SK-N-SH (cell line): ENCODE measurements around the gene ARMH3. TPM values are rescaled to one million over a fixed set of nuclear protein-coding genes. Genes with fewer than 3 reads are reported as not detected.

Experiments
- CTCF ChIA-PET: fragments of 300-600, 350-600 bp; formaldehyde crosslinking; extraction: SDS; loops from one replicate; lab custom pipeline; 2021; lab: Yijun Ruan, JAX
- POLR2A ChIA-PET: fragments of 350-600 bp; sonication (Branson Sonifier 250); formaldehyde crosslinking; extraction: SDS; loops from one replicate; lab custom pipeline; 2020; ENCODE audit warnings: antibody characterized with exemption, inconsistent platforms; lab: Yijun Ruan, JAX
- DNase-seq: peaks from one replicate; pipeline ENCODE4 v3.0.0; 2012
- H2AFZ ChIP-seq: fragments of 200-600 bp; sonication (generic); 2 replicates; pipeline ENCODE4 v1.8.1; 2016; ENCODE audit warnings: antibody characterized with exemption, mild to moderate bottlenecking, low read depth
- H3F3A ChIP-seq: fragments of 200-600 bp; sonication (generic); replicated peaks from 2 replicates; pipeline ENCODE3; 2016; ENCODE audit warnings: antibody characterized with exemption, mild to moderate bottlenecking; ENCODE audit not compliant: insufficient read depth
- H3K27ac ChIP-seq, 2 experiments: fragments of 200-500 bp in 1 of 2; fragments of 200-600 bp in 1 of 2; sonication (Bioruptor generic) in 1 of 2; sonication (generic), shearing (Covaris generic) in 1 of 2; 2 replicates each; pipeline versions ENCODE4 v1.5.1 to v1.6.1; 2014 to 2016; ENCODE audit warnings: low read depth in 2 of 2, inconsistent platforms in 1 of 2, low read length in 1 of 2, mild to moderate bottlenecking in 1 of 2, mixed read lengths in 1 of 2
- H3K27me3 ChIP-seq: fragments of 200-600 bp; sonication (generic), shearing (Covaris generic); 2 replicates; pipeline ENCODE4 v1.6.1; 2016; ENCODE audit warnings: mixed run types; ENCODE audit not compliant: insufficient read depth
- H3K36me3 ChIP-seq, 2 experiments: fragments of 200-500 bp in 1 of 2; fragments of 200-600 bp in 1 of 2; sonication (Bioruptor generic) in 1 of 2; sonication (generic) in 1 of 2; replicated peaks in 1 of 2; 2 replicates each; pipeline versions ENCODE3 to v1.5.1; 2014 to 2016; ENCODE audit warnings: low read length in 1 of 2, mild to moderate bottlenecking in 1 of 2; ENCODE audit not compliant: insufficient read depth in 2 of 2, control insufficient read depth in 1 of 2
- H3K4me1 ChIP-seq, 2 experiments: fragments of 200-500 bp in 1 of 2; fragments of 200-600 bp in 1 of 2; sonication (Bioruptor generic) in 1 of 2; sonication (generic), shearing (Covaris generic) in 1 of 2; 2 replicates each; pipeline versions ENCODE4 v1.5.1 to v1.6.1; 2014 to 2016; ENCODE audit warnings: low read depth in 1 of 2, low read length in 1 of 2, mixed run types in 1 of 2; ENCODE audit not compliant: insufficient read depth in 2 of 2, control insufficient read depth in 1 of 2
- H3K4me2 ChIP-seq: fragments of 200-600 bp; sonication (generic), shearing (Covaris generic); 2 replicates; pipeline ENCODE4 v1.6.1; 2017; ENCODE audit warnings: mixed run types
- H3K4me3 ChIP-seq, 2 experiments: fragments of 200-500 bp in 1 of 2; fragments of 200-600 bp in 1 of 2; sonication (Bioruptor generic) in 1 of 2; sonication (generic), shearing (Covaris generic) in 1 of 2; 2 replicates each; pipeline versions ENCODE4 v1.5.1 to v1.8.1; 2014 to 2016; ENCODE audit warnings: low read depth in 2 of 2, inconsistent platforms in 1 of 2, low read length in 1 of 2, mild to moderate bottlenecking in 1 of 2, mixed read lengths in 1 of 2, moderate library complexity in 1 of 2
- H3K79me2 ChIP-seq: fragments of 200-600 bp; sonication (generic); 2 replicates; pipeline ENCODE4 v1.8.1; 2017; ENCODE audit warnings: mild to moderate bottlenecking; ENCODE audit not compliant: insufficient read depth
- H3K9ac ChIP-seq: fragments of 200-600 bp; sonication (generic); 2 replicates; pipeline ENCODE4 v1.6.1; 2017; ENCODE audit warnings: mixed run types
- H3K9me2 ChIP-seq: fragments of 200-600 bp; sonication (generic); 2 replicates; pipeline ENCODE4 v1.6.1; 2017; ENCODE audit warnings: mixed run types
- H3K9me3 ChIP-seq: fragments of 200-600 bp; sonication (generic); 2 replicates; pipeline ENCODE4 v1.6.1; 2017; ENCODE audit warnings: mixed run types, mild to moderate bottlenecking, moderate library complexity
- H4K20me1 ChIP-seq: fragments of 200-600 bp; sonication (generic); 2 replicates; pipeline ENCODE4 v1.6.1; 2017; ENCODE audit warnings: mild to moderate bottlenecking, mixed run types; ENCODE audit not compliant: insufficient read depth
- CHD2 ChIP-seq: fragments of 150-350 bp; IDR thresholded peaks from 2 replicates; pipeline ENCODE4 v1.6.1; 2018; ENCODE audit warnings: low read length; ENCODE audit not compliant: partially characterized antibody
- ELF1 ChIP-seq: IDR thresholded peaks from 2 replicates; pipeline ENCODE4 v1.4.0; 2012
- EP300 ChIP-seq, 2 experiments: IDR thresholded peaks; 2 replicates each; pipeline versions ENCODE4 v1.4.0 to v1.6.1; 2012; ENCODE audit warnings: borderline replicate concordance in 1 of 2, low read depth in 1 of 2, low read length in 1 of 2
- EZH2phosphoT487 ChIP-seq: fragments of 200-600 bp; sonication (generic); IDR thresholded peaks from 2 replicates; pipeline ENCODE4 v1.6.1; 2017; ENCODE audit warnings: low read depth, mixed run types, mild to moderate bottlenecking, antibody characterized with exemption, moderate library complexity, borderline replicate concordance
- GATA2 ChIP-seq: sonication (generic); formaldehyde crosslinking; IDR thresholded peaks from 2 replicates; pipeline ENCODE4 v1.5.0; 2020; ENCODE audit warnings: mild to moderate bottlenecking, missing genetic modification reagents
- IRF3 ChIP-seq: fragments of 150-350 bp; IDR thresholded peaks from 2 replicates; pipeline ENCODE4 v1.6.1; 2016; ENCODE audit warnings: mild to moderate bottlenecking, low read depth, low read length
- MXI1 ChIP-seq: IDR thresholded peaks from 2 replicates; pipeline ENCODE4 v1.6.1; 2012; ENCODE audit warnings: mild to moderate bottlenecking, low read depth, low read length, improper control_type of control experiment
- NFIC ChIP-seq: IDR thresholded peaks from 2 replicates; pipeline ENCODE4 v1.4.0; 2012; ENCODE audit warnings: borderline replicate concordance
- POLR2AphosphoS5 ChIP-seq: IDR thresholded peaks from 2 replicates; pipeline ENCODE4 v1.6.1; 2012; ENCODE audit warnings: low read depth, low read length
- RAD21 ChIP-seq: IDR thresholded peaks from 2 replicates; pipeline ENCODE4 v1.6.1; 2012; ENCODE audit warnings: mild to moderate bottlenecking, low read length
- RCOR1 ChIP-seq: fragments of 150-350 bp; IDR thresholded peaks from 2 replicates; pipeline ENCODE4 v1.6.1; 2017; ENCODE audit warnings: antibody characterized with exemption, low read length
- RFX5 ChIP-seq: IDR thresholded peaks from 2 replicates; pipeline ENCODE4 v1.6.1; 2012; ENCODE audit warnings: mild to moderate bottlenecking, improper control_type of control experiment, low read length
- SIN3A ChIP-seq: IDR thresholded peaks from 2 replicates; pipeline ENCODE4 v1.6.1; 2012; ENCODE audit warnings: low read depth, mild to moderate bottlenecking, low read length, moderate library complexity, borderline replicate concordance
- SMC3 ChIP-seq: IDR thresholded peaks from 2 replicates; pipeline ENCODE4 v1.6.1; 2012; ENCODE audit warnings: low read depth, low read length, improper control_type of control experiment
- TAF1 ChIP-seq: IDR thresholded peaks from 2 replicates; pipeline ENCODE4 v1.6.1; 2012; ENCODE audit warnings: low read depth, mild to moderate bottlenecking, low read length, moderate library complexity, borderline replicate concordance
- TCF12 ChIP-seq: IDR thresholded peaks from 2 replicates; pipeline ENCODE4 v1.4.0; 2012
- YY1 ChIP-seq: IDR thresholded peaks from 2 replicates; pipeline ENCODE4 v1.4.0; 2012; ENCODE audit warnings: low read depth, mild to moderate bottlenecking
- WGBS: methylation state at CpG from one replicate; pipeline ENCODE4 v1.1.6; 2017; ENCODE audit warnings: low lambda C conversion rate; 5-methylcytosine and 5-hydroxymethylcytosine counted together
- polyA plus RNA-seq, 3 experiments: library from polyadenylated mRNA; depleted of rRNA; stranded (reverse); fragments of >200 nt; gene quantifications; 2 replicates each; pipeline ENCODE4 v1.2.3, GENCODE V29; 2012
- TF ChIP-seq, protein P1 (sequence below): fragments of 150-350 bp; IDR thresholded peaks from 2 replicates; pipeline ENCODE4 v1.6.1; 2017; ENCODE audit warnings: antibody characterized with exemption, low read length, low read depth, borderline replicate concordance
- TF ChIP-seq, protein P2 (sequence below): IDR thresholded peaks from 2 replicates; pipeline ENCODE4 v1.6.1; 2012; ENCODE audit warnings: mild to moderate bottlenecking, low read depth, low read length, moderate library complexity
- TF ChIP-seq, protein P3 (sequence below): IDR thresholded peaks from 2 replicates; pipeline ENCODE4 v1.4.0; 2012; ENCODE audit warnings: low read depth, borderline replicate concordance

The ARMH3 gene
- polyA plus RNA-seq, 1 of the 3 experiments (the other 2 are of a cell fraction), result 12.1 TPM

- TF ChIP-seq MXI1, result no peak
- TF ChIP-seq TAF1, result no peak
- no peak for TF ChIP-seq IRF3
- TF ChIP-seq, protein P1, sequence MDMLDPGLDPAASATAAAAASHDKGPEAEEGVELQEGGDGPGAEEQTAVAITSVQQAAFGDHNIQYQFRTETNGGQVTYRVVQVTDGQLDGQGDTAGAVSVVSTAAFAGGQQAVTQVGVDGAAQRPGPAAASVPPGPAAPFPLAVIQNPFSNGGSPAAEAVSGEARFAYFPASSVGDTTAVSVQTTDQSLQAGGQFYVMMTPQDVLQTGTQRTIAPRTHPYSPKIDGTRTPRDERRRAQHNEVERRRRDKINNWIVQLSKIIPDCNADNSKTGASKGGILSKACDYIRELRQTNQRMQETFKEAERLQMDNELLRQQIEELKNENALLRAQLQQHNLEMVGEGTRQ, result no peak
- no peak for TF ChIP-seq RFX5
- TF ChIP-seq CHD2, result no peak
- peak in 1 of 2 experiments; percentile 38; a peak in 1 of 4 replicates for TF ChIP-seq EP300 (IDR thresholded peaks at IDR 0.05; ENCODE audit: borderline replicate concordance in 1 of 2, low read depth in 1 of 2, low read length in 1 of 2)
- no peak for TF ChIP-seq YY1
- no peak for TF ChIP-seq ELF1
Measured at GRCh38 chr10:101939008-101939648, 116.8 kb downstream of the ARMH3 start (continued).

GRCh38 chr10:101938305-101939007, 117.5 kb downstream of the ARMH3 start:
- H3K36me3 ChIP-seq, result peaks cover 0 to 10% of the 10 kb centered on the region in 2 experiments
- no peaks in the 10 kb centered on the region for H4K20me1 ChIP-seq
- H3K4me3 ChIP-seq, result no peak overlapping the region
- no peak for DNase-seq
- peak overlapping the region; percentile 12; the same call in 1 of the 2 replicates for H3K9ac ChIP-seq
- no peaks in the 10 kb centered on the region for H3K27me3 ChIP-seq
- H3K27ac ChIP-seq, result peak overlapping the region; percentile 40 to 75
- H3K9me2 ChIP-seq, result no peaks in the 10 kb centered on the region
- POLR2A ChIA-PET, result no interaction called here
- no peaks in the 10 kb centered on the region for H3K79me2 ChIP-seq
- 71% methylated on average over 3 of the region's 3 CpGs for WGBS
- H3K9me3 ChIP-seq, result no peaks in the 10 kb centered on the region
- CTCF ChIA-PET, result interaction anchor here (2.1 kb wide), 1 partner anchor 49 kb away, joined by 8 read pairs; no protein-coding TSS in a partner anchor
- H2AFZ ChIP-seq, result no peak overlapping the region
- H3K4me2 ChIP-seq, result peak overlapping the region; percentile 57
- peaks cover 2 to 44% of the 10 kb centered on the region in 2 experiments for H3K4me1 ChIP-seq
- peaks cover 38% of the 10 kb centered on the region for H3F3A ChIP-seq
- TF ChIP-seq, protein P2, sequence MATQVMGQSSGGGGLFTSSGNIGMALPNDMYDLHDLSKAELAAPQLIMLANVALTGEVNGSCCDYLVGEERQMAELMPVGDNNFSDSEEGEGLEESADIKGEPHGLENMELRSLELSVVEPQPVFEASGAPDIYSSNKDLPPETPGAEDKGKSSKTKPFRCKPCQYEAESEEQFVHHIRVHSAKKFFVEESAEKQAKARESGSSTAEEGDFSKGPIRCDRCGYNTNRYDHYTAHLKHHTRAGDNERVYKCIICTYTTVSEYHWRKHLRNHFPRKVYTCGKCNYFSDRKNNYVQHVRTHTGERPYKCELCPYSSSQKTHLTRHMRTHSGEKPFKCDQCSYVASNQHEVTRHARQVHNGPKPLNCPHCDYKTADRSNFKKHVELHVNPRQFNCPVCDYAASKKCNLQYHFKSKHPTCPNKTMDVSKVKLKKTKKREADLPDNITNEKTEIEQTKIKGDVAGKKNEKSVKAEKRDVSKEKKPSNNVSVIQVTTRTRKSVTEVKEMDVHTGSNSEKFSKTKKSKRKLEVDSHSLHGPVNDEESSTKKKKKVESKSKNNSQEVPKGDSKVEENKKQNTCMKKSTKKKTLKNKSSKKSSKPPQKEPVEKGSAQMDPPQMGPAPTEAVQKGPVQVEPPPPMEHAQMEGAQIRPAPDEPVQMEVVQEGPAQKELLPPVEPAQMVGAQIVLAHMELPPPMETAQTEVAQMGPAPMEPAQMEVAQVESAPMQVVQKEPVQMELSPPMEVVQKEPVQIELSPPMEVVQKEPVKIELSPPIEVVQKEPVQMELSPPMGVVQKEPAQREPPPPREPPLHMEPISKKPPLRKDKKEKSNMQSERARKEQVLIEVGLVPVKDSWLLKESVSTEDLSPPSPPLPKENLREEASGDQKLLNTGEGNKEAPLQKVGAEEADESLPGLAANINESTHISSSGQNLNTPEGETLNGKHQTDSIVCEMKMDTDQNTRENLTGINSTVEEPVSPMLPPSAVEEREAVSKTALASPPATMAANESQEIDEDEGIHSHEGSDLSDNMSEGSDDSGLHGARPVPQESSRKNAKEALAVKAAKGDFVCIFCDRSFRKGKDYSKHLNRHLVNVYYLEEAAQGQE, result 0 out of 2 replicates have a peak, but pooled peaks have one; percentile 20
- peak; percentile 92 for TF ChIP-seq TCF12
- TF ChIP-seq, protein P3, sequence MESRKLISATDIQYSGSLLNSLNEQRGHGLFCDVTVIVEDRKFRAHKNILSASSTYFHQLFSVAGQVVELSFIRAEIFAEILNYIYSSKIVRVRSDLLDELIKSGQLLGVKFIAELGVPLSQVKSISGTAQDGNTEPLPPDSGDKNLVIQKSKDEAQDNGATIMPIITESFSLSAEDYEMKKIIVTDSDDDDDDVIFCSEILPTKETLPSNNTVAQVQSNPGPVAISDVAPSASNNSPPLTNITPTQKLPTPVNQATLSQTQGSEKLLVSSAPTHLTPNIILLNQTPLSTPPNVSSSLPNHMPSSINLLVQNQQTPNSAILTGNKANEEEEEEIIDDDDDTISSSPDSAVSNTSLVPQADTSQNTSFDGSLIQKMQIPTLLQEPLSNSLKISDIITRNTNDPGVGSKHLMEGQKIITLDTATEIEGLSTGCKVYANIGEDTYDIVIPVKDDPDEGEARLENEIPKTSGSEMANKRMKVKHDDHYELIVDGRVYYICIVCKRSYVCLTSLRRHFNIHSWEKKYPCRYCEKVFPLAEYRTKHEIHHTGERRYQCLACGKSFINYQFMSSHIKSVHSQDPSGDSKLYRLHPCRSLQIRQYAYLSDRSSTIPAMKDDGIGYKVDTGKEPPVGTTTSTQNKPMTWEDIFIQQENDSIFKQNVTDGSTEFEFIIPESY, result no peak
- peak; percentile 74 for TF ChIP-seq NFIC
- no peak for TF ChIP-seq SMC3
- no peak for TF ChIP-seq EZH2phosphoT487
- no peak for TF ChIP-seq RCOR1
- TF ChIP-seq GATA2 (CRISPR knock-in tag), result no peak
- no peak for TF ChIP-seq CHD2
- TF ChIP-seq POLR2AphosphoS5, result peak; percentile 69; the same call in 1 of the 2 replicates
- peak; percentile 63; the same call in 1 of the 2 replicates for TF ChIP-seq SIN3A
- no peak for TF ChIP-seq RFX5
- no peak for TF ChIP-seq MXI1
- TF ChIP-seq RAD21, result no peak
- no peak for TF ChIP-seq YY1
